Stomach (tissue), 4 donors: ENCODE data around the gene CDCP2.

Experiments used
- POLR2A ChIP-seq, 4 donors: fragments of 450-650 bp; IDR thresholded peaks; one replicate each; pipeline ENCODE4 v1.6.1; 2016; ENCODE audit warnings: antibody characterized with exemption in 4 of 4, control low read depth in 2 of 4, mild to moderate bottlenecking in 1 of 4, moderate library complexity in 1 of 4
- TF ChIP-seq, protein P1 (sequence below), 7 experiments: fragments of 450-650 bp in 4 of 7; fragments of 200-600 bp in 3 of 7; sonication (generic) in 3 of 7; IDR thresholded peaks; one replicate each; pipeline ENCODE4 v1.5.1; 2016 to 2019; ENCODE audit warnings: antibody characterized with exemption in 7 of 7, control low read depth in 2 of 7, mild to moderate bottlenecking in 1 of 7

DNA sequence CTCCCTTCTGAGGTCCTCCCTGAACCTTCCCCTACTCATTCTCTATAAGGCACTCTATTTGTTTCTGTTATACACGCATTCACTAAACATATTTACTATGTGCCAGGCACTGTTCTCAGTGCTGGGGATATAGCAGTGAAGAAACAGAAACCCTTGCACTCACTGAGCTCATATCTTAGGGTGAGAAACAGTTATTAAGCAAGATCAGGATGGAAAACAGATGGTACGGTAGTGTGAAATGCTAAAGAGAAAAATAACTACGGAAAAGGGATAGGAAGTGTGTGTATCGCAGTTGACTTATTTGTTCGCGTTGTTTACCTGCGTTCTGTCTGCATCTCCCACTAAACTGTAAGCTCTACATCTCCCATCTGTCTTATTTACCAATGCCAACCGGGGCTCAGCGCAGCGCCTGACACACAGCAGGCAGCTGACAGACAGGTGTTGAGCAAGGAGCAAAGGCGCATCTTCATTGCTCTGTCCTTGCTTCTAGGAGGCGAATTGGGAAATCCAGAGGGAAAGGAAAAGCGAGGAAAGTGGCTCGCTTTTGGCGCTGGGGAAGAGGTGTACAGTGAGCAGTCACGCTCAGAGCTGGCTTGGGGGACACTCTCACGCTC is 46.5 kb upstream of the CDCP2 start:
- TF ChIP-seq, protein P1, sequence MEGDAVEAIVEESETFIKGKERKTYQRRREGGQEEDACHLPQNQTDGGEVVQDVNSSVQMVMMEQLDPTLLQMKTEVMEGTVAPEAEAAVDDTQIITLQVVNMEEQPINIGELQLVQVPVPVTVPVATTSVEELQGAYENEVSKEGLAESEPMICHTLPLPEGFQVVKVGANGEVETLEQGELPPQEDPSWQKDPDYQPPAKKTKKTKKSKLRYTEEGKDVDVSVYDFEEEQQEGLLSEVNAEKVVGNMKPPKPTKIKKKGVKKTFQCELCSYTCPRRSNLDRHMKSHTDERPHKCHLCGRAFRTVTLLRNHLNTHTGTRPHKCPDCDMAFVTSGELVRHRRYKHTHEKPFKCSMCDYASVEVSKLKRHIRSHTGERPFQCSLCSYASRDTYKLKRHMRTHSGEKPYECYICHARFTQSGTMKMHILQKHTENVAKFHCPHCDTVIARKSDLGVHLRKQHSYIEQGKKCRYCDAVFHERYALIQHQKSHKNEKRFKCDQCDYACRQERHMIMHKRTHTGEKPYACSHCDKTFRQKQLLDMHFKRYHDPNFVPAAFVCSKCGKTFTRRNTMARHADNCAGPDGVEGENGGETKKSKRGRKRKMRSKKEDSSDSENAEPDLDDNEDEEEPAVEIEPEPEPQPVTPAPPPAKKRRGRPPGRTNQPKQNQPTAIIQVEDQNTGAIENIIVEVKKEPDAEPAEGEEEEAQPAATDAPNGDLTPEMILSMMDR (IDR thresholded peaks at IDR 0.05), result no peak
- no peak for TF ChIP-seq POLR2A (IDR thresholded peaks at IDR 0.05)
